GM12874 (cell line): ENCODE data around the gene LTBP1.

Source experiments
- TF ChIP-seq, protein P1 (sequence below): IDR thresholded peaks from 2 replicates; pipeline ENCODE4 v1.5.1; 2011; ENCODE audit warnings: low read depth, mild to moderate bottlenecking, control low read depth, low read length, moderate library complexity; ENCODE audit not compliant: insufficient read depth

LTBP1 gene

DNA sequence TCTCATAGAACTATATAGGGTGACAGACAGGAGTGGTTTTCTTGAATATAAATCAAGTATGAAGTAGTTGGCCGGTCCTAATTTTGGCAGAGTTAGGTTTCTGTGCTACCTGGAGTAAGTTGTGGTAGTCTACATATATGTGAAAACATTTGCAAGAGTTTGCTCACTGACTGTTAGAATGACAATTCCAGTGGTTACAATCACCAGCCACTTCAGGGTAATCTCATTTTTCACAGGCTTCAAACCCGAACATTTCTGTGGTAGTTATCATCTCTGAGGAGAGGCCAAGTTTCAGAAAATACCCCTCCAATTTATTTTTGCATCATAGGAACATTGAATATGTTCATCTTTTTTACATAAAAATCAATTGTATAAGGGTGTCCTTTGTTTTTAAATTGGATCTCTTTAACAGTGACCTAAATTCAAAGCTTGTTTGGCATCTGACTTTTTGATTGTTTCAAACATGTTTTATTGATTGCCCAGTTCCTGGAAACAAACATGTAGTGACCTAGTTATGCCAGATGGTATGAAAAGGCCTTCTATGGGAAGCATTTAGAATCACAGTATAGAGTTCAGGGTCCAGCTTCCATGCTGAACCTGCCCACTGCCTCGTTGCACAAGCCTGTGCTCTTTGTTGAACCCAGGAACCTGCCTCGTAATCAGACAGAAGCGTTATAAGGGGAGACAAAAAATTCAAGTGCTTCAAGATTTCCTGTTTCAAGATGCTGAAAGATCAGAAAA lies 250.6 kb downstream of the LTBP1 start:
- TF ChIP-seq, protein P1, sequence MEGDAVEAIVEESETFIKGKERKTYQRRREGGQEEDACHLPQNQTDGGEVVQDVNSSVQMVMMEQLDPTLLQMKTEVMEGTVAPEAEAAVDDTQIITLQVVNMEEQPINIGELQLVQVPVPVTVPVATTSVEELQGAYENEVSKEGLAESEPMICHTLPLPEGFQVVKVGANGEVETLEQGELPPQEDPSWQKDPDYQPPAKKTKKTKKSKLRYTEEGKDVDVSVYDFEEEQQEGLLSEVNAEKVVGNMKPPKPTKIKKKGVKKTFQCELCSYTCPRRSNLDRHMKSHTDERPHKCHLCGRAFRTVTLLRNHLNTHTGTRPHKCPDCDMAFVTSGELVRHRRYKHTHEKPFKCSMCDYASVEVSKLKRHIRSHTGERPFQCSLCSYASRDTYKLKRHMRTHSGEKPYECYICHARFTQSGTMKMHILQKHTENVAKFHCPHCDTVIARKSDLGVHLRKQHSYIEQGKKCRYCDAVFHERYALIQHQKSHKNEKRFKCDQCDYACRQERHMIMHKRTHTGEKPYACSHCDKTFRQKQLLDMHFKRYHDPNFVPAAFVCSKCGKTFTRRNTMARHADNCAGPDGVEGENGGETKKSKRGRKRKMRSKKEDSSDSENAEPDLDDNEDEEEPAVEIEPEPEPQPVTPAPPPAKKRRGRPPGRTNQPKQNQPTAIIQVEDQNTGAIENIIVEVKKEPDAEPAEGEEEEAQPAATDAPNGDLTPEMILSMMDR = no peak

DNA sequence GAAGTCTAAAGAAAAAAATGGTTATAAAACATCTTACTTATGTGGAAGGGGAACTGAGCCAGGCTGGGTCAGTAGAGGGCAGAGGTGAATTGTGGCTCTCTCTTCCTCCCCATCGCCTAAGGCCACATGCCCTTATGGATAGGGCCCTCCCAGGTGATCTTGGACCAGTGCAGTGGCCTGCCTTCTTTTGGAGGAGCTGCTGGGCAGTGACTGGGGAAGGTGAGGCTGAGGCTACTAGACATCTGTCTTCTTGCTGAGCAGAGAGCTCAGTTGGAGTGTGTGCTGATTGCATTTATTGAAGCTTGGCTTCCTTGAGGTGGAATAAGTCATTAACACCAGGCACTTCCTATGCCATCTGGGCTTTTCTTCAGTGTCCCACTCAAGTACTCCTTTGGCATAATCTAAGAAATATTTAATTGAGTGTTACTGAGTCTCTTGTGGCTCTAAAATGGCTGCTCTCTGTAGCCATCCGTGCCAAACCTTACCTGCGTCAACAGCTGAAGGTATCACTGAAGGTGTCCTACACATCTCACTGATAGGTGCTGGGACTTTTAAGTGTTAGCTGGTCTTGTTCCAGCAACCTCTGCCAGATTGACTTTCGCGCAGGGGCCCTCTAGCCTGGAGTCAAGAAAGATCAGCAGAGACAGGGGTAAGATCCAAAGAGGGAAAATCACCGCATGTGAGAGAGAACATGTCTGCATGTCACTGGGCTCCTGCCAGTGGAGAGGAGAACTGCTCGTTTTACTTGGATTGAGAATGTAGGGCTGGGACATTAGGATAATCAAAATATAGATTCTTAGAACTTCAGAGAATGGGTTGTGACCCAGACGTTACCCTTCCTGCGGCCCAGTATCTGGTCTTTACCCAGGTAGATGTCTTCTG lies 256.1 kb downstream of the LTBP1 start:
- TF ChIP-seq, protein P1 = no peak

DNA sequence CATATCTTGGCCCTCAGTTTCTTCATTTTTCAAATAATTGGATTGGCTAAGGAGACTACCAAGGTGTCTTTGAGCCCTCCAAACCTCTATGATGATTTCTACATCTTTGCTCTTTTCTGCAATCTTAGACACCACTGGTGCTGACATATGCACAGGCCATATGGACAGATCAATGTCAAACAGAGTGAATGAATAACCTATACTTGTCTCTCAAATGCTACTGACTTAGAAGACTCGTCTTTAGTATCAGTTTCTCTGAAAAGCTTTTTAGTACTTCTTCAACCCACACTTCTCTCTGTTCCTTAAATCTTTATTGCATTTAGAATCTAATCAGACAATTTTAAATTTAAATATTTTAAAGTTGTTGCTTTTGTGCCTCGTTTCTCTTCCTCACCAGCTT lies 258.2 kb downstream of the LTBP1 start:
- TF ChIP-seq, protein P1 = no peak

DNA sequence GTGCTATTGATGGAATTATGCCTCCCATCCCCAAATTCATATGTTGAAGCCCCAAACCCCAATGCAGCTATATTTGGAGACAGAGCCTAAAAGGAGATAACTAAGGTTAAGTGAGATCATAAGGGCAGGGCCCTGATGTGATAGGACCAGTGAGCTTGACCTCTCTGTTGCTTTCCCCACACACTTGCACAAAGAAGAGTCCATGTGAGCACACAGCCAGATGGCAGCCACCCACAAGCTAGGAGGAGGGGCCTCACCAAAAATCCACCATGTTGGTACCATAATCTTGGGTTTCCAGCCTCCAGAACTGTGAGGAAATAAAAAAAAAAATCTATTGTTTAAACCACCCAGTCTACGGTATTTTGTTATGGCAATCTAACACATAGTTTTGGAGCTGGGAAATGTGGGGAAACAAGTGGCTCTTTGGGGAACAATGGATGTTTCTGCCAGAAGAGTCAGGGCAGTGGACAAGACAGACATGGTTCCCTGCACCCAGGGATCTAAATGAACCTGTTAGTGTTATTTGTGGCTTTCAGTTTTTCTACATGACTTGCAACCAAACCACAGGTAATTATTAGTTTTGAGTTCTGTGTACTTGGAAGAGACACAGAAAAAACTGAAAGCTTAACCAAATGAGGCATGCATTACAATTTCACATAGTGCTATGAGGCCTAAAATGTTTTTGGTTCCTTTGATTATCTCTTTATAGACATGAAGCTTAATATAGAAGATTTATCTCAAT lies 259.1 kb downstream of the LTBP1 start:
- TF ChIP-seq, protein P1 = no peak

DNA sequence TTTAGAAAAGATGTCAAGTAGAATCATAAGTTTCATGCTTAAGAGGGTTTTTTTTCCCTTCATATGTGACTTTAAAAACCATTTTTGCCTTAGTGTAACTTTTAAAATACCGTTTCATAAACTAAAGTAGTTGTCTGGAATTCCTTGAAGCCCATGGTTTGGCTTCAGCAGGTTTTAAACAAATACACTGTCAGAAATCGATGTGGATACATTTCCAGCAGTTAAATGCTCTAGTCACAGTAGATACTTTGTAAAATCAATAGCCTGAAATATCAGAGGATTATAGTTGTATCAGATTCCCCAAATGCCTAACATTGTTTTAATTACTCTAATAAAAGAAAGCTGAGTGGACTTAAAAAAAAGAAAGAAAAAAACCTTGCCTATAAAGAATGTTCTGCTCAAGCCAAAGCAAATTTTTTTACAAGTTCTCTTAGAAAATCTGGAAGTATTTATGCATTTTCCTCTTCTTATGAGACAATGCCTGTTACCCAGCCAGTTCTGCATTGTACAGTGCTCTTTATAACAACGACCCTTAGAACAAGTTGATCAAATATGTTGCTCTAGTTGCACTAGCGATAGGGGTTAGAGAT lies 260.5 kb downstream of the LTBP1 start:
- TF ChIP-seq, protein P1 = no peak

DNA sequence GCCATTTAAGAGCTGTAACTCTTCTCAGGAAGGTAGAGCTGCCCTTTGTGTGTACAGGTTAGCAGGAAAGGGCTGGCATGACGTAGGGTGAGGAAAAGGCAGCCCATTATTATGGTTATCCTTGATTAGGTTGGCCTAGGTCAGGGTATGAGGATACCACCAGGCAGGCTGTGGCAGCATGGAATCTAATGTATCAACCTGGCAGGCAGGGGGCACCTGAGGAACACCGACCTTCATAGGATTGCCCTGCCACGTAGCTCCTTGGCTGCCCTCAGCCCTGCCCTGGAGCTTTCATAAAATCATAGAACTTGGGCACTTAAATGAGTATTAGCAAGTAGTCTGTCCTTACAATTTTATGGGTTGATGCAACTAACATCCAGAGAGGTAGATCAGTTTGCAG lies 261.6 kb downstream of the LTBP1 start:
- TF ChIP-seq, protein P1 = no peak
